Bone marrow (tissue), 2 donors: ENCODE data around the gene NHS.

Source experiments
- DNase-seq, 2 donors: peaks; one replicate each; lab custom pipeline; 2025; lab: John Stamatoyannopoulos, UW

NHS gene

GRCh38 chrX:17448188-17448587, 73.2 kb downstream of the NHS start:
- DNase-seq, result no peak

- DNase-seq, result no peak
Measured at GRCh38 chrX:17449866-17450265, 74.9 kb downstream of the NHS start.

- no peak for DNase-seq
Measured at GRCh38 chrX:17453788-17454187, 78.8 kb downstream of the NHS start.

- DNase-seq, result no peak
Measured at GRCh38 chrX:17456526-17456925, 81.5 kb downstream of the NHS start.

- no peak for DNase-seq
Measured at GRCh38 chrX:17459008-17459611, 84.1 kb downstream of the NHS start.

- no peak for DNase-seq
Measured at GRCh38 chrX:17459661-17460060, 84.7 kb downstream of the NHS start.

GRCh38 chrX:17462881-17463280, 87.9 kb downstream of the NHS start:
- no peak for DNase-seq

GRCh38 chrX:17464194-17464593, 89.2 kb downstream of the NHS start:
- DNase-seq, result no peak

- no peak for DNase-seq
Measured at GRCh38 chrX:17465201-17465600, 90.2 kb downstream of the NHS start.

GRCh38 chrX:17465802-17466201, 90.8 kb downstream of the NHS start:
- DNase-seq, result no peak

- no peak for DNase-seq
Measured at GRCh38 chrX:17470136-17470535, 95.1 kb downstream of the NHS start.

GRCh38 chrX:17471121-17471520, 96.1 kb downstream of the NHS start:
- no peak for DNase-seq

- DNase-seq, result no peak
Measured at GRCh38 chrX:17471861-17472260, 96.9 kb downstream of the NHS start.

- DNase-seq, result no peak
Measured at GRCh38 chrX:17472424-17472823, 97.4 kb downstream of the NHS start.

GRCh38 chrX:17473021-17473420, 98.0 kb downstream of the NHS start:
- no peak for DNase-seq

GRCh38 chrX:17474892-17475291, 99.9 kb downstream of the NHS start:
- DNase-seq, result no peak

GRCh38 chrX:17475449-17476217, 100.6 kb downstream of the NHS start:
- no peak for DNase-seq

- no peak for DNase-seq
Measured at GRCh38 chrX:17476411-17476810, 101.4 kb downstream of the NHS start.

- DNase-seq, result no peak
Measured at GRCh38 chrX:17481086-17481485, 106.1 kb downstream of the NHS start.

GRCh38 chrX:17484592-17484991, 109.6 kb downstream of the NHS start:
- no peak for DNase-seq

GRCh38 chrX:17485391-17485790, 110.4 kb downstream of the NHS start:
- no peak for DNase-seq

GRCh38 chrX:17488036-17488435, 113.0 kb downstream of the NHS start:
- DNase-seq, result no peak

- DNase-seq, result no peak
Measured at GRCh38 chrX:17494216-17494615, 119.2 kb downstream of the NHS start.

- no peak for DNase-seq
Measured at GRCh38 chrX:17495052-17495451, 120.1 kb downstream of the NHS start.
